ENCODE data around the gene HSD3B2. TPM values are rescaled to one million over a fixed set of nuclear protein-coding genes. Genes with fewer than 3 reads are reported as not detected.

Gene HSD3B2
- total and polyA plus RNA-seq, 2 of the 13 experiments (the other 11 are each of a cell fraction or from before 2014, with no cell fraction given), result 0.20 TPM; not detected in 1

DNA sequence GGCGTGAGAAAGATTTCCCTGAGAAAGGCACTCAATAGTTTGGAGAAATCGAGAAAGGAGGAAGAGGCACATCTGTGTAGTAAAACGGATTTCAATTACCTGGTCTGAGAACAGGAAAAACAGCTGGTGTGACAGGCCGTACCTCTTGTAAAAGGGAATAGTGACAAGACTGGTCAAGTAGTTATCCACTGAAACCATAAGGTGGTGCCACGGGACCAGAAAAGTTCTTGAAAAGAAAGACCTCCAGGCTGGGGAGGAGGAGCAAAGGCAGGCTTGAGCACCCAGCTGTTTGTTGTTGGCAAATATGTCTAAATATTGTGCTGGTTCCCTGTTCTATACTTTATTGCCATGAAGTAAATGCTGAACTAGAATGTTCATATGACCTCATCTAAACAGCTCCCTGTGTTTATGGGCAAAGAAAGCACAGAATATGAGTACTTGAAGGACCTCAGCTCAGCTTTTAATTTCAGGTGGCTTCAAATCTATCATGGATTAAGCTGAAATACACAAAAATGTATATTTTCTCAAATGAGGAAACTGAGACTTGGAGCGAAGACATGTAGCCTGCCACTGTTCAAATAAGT is 42.4 kb upstream of the HSD3B2 start:
- Histone ChIP-seq H3K27me3 (ENCODE audit: control insufficient read depth in 1 of 2, insufficient read depth in 2 of 2, low read length in 2 of 2) (no peaks in the 10 kb centered on the region), H3K9me3 (ENCODE audit: low read length) (no peaks in the 10 kb centered on the region), H3K27ac (ENCODE audit: extremely low read length, insufficient read depth, low read length) (no peak overlapping the region), H3K4me3 (replicated peaks in 1 of 3; ENCODE audit: insufficient read depth in 1 of 3, low read depth in 2 of 3, low read length in 3 of 3) (no peak overlapping the region), H3K4me1 (ENCODE audit: insufficient read depth, low read length) (peaks cover 30% of the 10 kb centered on the region), H3K4me2 (ENCODE audit: low read depth, low read length) (peak overlapping the region; percentile 28), H3K36me3 (replicated peaks in 1 of 2; ENCODE audit: control insufficient read depth in 1 of 2, insufficient read depth in 2 of 2, low read length in 2 of 2) (no peaks in the 10 kb centered on the region), H3K9ac (ENCODE audit: insufficient read depth, low read depth, low read length) (no peak overlapping the region), H4K20me1 (ENCODE audit: insufficient read depth, low read length) (no peaks in the 10 kb centered on the region), H3K79me2 (ENCODE audit: insufficient read depth, low read length) (no peaks in the 10 kb centered on the region), H2AFZ (ENCODE audit: low read length) (no peak overlapping the region)
- ATAC-seq (peak; percentile 88), FAIRE-seq (peak; percentile 96), DNase-seq (ENCODE audit: low spot score) (peak; percentile 70)
- TF ChIP-seq, protein P1, sequence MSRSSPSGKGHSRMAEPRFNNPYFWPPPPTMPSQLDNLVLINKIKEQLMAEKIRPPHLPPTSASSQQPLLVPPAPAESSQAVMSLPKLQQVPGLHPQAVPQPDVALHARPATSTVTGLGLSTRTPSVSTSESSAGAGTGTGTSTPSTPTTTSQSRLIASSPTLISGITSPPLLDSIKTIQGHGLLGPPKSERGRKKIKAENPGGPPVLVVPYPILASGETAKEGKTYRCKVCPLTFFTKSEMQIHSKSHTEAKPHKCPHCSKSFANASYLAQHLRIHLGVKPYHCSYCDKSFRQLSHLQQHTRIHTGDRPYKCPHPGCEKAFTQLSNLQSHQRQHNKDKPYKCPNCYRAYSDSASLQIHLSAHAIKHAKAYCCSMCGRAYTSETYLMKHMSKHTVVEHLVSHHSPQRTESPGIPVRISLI (CRISPR knock-in tag; IDR thresholded peaks at IDR 0.05; ENCODE audit: borderline replicate concordance), result no peak
- TF ChIP-seq ELF1 (CRISPR knock-in tag; IDR thresholded peaks at IDR 0.05) (no peak), ZNF570 (CRISPR knock-in tag; IDR thresholded peaks at IDR 0.05; ENCODE audit: borderline replicate concordance) (no peak), AGO2 (optimal IDR thresholded peaks at IDR 0.05; ENCODE audit: low read depth, low read length) (no peak), STAG1 (CRISPR knock-in tag; IDR thresholded peaks at IDR 0.05) (peak; percentile 59), SMC3 (IDR thresholded peaks at IDR 0.05; ENCODE audit: low read length) (peak; percentile 32; the same call in 1 of the 2 replicates), ZNF124 (CRISPR knock-in tag; IDR thresholded peaks at IDR 0.05) (no peak), ATF7 (IDR thresholded peaks at IDR 0.05) (no peak), ATF7 (CRISPR knock-in tag; IDR thresholded peaks at IDR 0.05) (no peak), GATAD2A (CRISPR knock-in tag; IDR thresholded peaks at IDR 0.05) (no peak)
- TF ChIP-seq, protein P2, sequence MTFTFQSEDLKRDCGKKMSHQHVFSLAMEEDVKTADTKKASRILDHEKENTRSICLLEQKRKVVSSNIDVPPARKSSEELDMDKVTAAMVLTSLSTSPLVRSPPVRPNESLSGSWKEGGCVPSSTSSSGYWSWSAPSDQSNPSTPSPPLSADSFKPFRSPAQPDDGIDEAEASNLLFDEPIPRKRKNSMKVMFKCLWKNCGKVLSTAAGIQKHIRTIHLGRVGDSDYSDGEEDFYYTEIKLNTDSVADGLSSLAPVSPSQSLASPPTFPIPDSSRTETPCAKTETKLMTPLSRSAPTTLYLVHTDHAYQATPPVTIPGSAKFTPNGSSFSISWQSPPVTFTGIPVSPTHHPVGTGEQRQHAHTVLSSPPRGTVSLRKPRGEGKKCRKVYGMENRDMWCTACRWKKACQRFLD (CRISPR knock-in tag; IDR thresholded peaks at IDR 0.05; ENCODE audit: borderline replicate concordance), result no peak
- TF ChIP-seq, protein P3, sequence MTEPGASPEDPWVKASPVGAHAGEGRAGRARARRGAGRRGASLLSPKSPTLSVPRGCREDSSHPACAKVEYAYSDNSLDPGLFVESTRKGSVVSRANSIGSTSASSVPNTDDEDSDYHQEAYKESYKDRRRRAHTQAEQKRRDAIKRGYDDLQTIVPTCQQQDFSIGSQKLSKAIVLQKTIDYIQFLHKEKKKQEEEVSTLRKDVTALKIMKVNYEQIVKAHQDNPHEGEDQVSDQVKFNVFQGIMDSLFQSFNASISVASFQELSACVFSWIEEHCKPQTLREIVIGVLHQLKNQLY (CRISPR knock-in tag; IDR thresholded peaks at IDR 0.05), result no peak
- TF ChIP-seq, protein P4, sequence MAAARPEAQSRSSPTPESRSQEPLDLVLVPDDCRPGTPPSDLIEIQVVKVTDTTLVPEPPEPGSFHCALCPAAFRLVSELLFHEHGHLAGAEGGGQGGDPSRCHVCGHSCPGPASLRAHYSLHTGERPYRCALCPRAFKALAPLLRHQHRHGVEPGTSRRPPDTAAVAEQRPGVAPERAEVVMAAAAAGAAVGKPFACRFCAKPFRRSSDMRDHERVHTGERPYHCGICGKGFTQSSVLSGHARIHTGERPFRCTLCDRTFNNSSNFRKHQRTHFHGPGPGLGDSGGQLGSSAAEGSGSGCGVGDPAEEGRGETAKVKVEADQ (CRISPR knock-in tag; IDR thresholded peaks at IDR 0.05; ENCODE audit: borderline replicate concordance), result no peak
- TF ChIP-seq, protein P5, sequence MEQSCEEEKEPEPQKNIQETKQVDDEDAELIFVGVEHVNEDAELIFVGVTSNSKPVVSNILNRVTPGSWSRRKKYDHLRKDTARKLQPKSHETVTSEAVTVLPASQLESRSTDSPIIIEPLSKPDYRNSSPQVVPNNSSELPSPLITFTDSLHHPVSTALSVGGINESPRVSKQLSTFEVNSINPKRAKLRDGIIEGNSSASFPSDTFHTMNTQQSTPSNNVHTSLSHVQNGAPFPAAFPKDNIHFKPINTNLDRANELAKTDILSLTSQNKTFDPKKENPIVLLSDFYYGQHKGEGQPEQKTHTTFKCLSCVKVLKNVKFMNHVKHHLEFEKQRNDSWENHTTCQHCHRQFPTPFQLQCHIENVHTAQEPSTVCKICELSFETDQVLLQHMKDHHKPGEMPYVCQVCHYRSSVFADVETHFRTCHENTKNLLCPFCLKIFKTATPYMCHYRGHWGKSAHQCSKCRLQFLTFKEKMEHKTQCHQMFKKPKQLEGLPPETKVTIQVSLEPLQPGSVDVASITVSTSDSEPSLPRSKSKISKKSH (CRISPR knock-in tag; IDR thresholded peaks at IDR 0.05; ENCODE audit: borderline replicate concordance), result no peak
- TF ChIP-seq, protein P6, sequence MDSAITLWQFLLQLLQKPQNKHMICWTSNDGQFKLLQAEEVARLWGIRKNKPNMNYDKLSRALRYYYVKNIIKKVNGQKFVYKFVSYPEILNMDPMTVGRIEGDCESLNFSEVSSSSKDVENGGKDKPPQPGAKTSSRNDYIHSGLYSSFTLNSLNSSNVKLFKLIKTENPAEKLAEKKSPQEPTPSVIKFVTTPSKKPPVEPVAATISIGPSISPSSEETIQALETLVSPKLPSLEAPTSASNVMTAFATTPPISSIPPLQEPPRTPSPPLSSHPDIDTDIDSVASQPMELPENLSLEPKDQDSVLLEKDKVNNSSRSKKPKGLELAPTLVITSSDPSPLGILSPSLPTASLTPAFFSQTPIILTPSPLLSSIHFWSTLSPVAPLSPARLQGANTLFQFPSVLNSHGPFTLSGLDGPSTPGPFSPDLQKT (CRISPR knock-in tag; IDR thresholded peaks at IDR 0.05; ENCODE audit: borderline replicate concordance), result no peak
- TF ChIP-seq, protein P7, sequence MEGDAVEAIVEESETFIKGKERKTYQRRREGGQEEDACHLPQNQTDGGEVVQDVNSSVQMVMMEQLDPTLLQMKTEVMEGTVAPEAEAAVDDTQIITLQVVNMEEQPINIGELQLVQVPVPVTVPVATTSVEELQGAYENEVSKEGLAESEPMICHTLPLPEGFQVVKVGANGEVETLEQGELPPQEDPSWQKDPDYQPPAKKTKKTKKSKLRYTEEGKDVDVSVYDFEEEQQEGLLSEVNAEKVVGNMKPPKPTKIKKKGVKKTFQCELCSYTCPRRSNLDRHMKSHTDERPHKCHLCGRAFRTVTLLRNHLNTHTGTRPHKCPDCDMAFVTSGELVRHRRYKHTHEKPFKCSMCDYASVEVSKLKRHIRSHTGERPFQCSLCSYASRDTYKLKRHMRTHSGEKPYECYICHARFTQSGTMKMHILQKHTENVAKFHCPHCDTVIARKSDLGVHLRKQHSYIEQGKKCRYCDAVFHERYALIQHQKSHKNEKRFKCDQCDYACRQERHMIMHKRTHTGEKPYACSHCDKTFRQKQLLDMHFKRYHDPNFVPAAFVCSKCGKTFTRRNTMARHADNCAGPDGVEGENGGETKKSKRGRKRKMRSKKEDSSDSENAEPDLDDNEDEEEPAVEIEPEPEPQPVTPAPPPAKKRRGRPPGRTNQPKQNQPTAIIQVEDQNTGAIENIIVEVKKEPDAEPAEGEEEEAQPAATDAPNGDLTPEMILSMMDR (CRISPR knock-in tag; IDR thresholded peaks at IDR 0.05), result peak; percentile 72
- ChIA-PET POLR2A (no interaction called here), CTCF (ENCODE audit: low intra/inter-chr PET ratio, low total read pairs) (interaction anchor here (0.7 kb wide), 1 partner anchor 103 kb away, joined by 3 read pairs; no protein-coding TSS in a partner anchor)
- WGBS (ENCODE audit: low lambda C conversion rate), result 6% methylated on average over 6 of the region's 6 CpGs
- intact Hi-C loops (cut with micrococcal nuclease; ENCODE audit: unreplicated experiment), result loop anchor here (1.0 to 2.0 kb wide), 2 partner anchors 104 to 238 kb away; no protein-coding TSS in a partner anchor
- no TSS peak for BruUV-seq (replicated peaks)
- in situ Hi-C loops (cut with HindIII; ENCODE audit: extremely low pct_ligation_motif_present, low pct_unique_long_range_greater_than_20kb), result no loop called here

All from HepG2 (cell line).